H1 (cell line): ENCODE measurements around the gene PPP1R18. TPM values are rescaled to one million over a fixed set of nuclear protein-coding genes. Genes with fewer than 3 reads are reported as not detected.

Experiments
- CTCF ChIA-PET: fragments of 300-600 bp; sonication (Branson Sonifier 250); formaldehyde crosslinking; loops from one replicate; lab custom pipeline; 2021; ENCODE audit not compliant: partially characterized antibody; lab: Charles Lee
- POLR2A ChIA-PET: fragments of 300-600 bp; sonication (Branson Sonifier 250); formaldehyde crosslinking; loops from one replicate; lab custom pipeline; 2021; ENCODE audit warnings: inconsistent platforms; ENCODE audit not compliant: partially characterized antibody; lab: Charles Lee
- DNase-seq, 2 experiments: peaks; one replicate each; pipeline versions ENCODE4 v3.0.0 to v3.0.0-alpha.2; 2010 to 2022; ENCODE audit warnings: low spot score in 2 of 2, low read depth in 1 of 2, mixed read lengths in 1 of 2
- FAIRE-seq: peaks from 2 replicates; lab custom pipeline; 2011; peaks lifted over from hg19 to GRCh38; lab: Jason Lieb, UNC
- H2AFZ ChIP-seq: 2 replicates; pipeline ENCODE4 v1.8.1; 2012; ENCODE audit warnings: low read length, inconsistent platforms
- H2AK5ac ChIP-seq: 2 replicates; pipeline ENCODE4 v1.6.1; 2013; ENCODE audit warnings: low read depth, low read length
- H2BK120ac ChIP-seq: replicated peaks from 2 replicates; pipeline ENCODE3; 2013; ENCODE audit warnings: low read depth, low read length, inconsistent platforms
- H2BK12ac ChIP-seq: 2 replicates; pipeline ENCODE4 v1.6.1; 2013; ENCODE audit warnings: low read depth, low read length
- H2BK15ac ChIP-seq: 2 replicates; pipeline ENCODE4 v1.6.1; 2013; ENCODE audit warnings: low read length
- H2BK20ac ChIP-seq: 2 replicates; pipeline ENCODE4 v1.6.1; 2013; ENCODE audit warnings: low read length
- H2BK5ac ChIP-seq: 2 replicates; pipeline ENCODE4 v1.6.1; 2013; ENCODE audit warnings: low read depth, low read length
- H3K14ac ChIP-seq: 2 replicates; pipeline ENCODE4 v1.6.1; 2013; ENCODE audit warnings: inconsistent platforms; ENCODE audit not compliant: insufficient read length
- H3K18ac ChIP-seq: 2 replicates; pipeline ENCODE4 v1.6.1; 2013; ENCODE audit warnings: low read length; ENCODE audit errors: extremely low read depth
- H3K23ac ChIP-seq: 2 replicates; pipeline ENCODE4 v1.6.1; 2013; ENCODE audit warnings: inconsistent platforms; ENCODE audit not compliant: insufficient read length
- H3K23me2 ChIP-seq: 2 replicates; pipeline ENCODE4 v1.6.1; 2013; ENCODE audit warnings: low read depth, low read length
- H3K27ac ChIP-seq: 2 replicates; pipeline ENCODE4 v1.6.1; 2011; ENCODE audit warnings: low read depth, low read length, inconsistent platforms
- H3K27me3 ChIP-seq, 4 experiments: replicated peaks in 1 of 4; 1 replicate in 1 of 4; 2 replicates in 3 of 4; pipeline versions ENCODE4 v1.6.1 to v1.8.1; 2011 to 2013; ENCODE audit warnings: low read length in 3 of 4, mild to moderate bottlenecking in 3 of 4, inconsistent platforms in 2 of 4, mixed read lengths in 2 of 4, moderate library complexity in 1 of 4; ENCODE audit not compliant: control insufficient read depth in 3 of 4, insufficient read depth in 3 of 4; ENCODE audit errors: extremely low read depth in 1 of 4
- H3K36me3 ChIP-seq, 4 experiments: 2 replicates each; pipeline versions ENCODE4 v1.6.1 to v1.8.1; 2011 to 2013; ENCODE audit warnings: mild to moderate bottlenecking in 4 of 4, low read length in 3 of 4, moderate library complexity in 2 of 4, control low read depth in 1 of 4, inconsistent platforms in 1 of 4; ENCODE audit not compliant: insufficient read depth in 4 of 4, control insufficient read depth in 2 of 4
- H3K4ac ChIP-seq: replicated peaks from 2 replicates; pipeline ENCODE3; 2013; ENCODE audit warnings: low read length, low read depth, mixed read lengths, inconsistent platforms; ENCODE audit not compliant: insufficient read length
- H3K4me1 ChIP-seq, 4 experiments: replicated peaks in 1 of 4; 1 replicate in 1 of 4; 2 replicates in 3 of 4; pipeline versions ENCODE4 v1.6.1 to v1.8.1; 2011 to 2013; ENCODE audit warnings: low read length in 3 of 4, inconsistent platforms in 2 of 4, mixed read lengths in 1 of 4; ENCODE audit not compliant: insufficient read depth in 4 of 4, control insufficient read depth in 3 of 4
- H3K4me2 ChIP-seq, 2 experiments: 2 replicates each; pipeline versions ENCODE4 v1.6.1 to v1.8.1; 2011 to 2013; ENCODE audit warnings: low read depth in 2 of 2, low read length in 2 of 2, control low read depth in 1 of 2, inconsistent platforms in 1 of 2, mild to moderate bottlenecking in 1 of 2; ENCODE audit not compliant: insufficient read depth in 1 of 2
- H3K4me3 ChIP-seq, 4 experiments: fragments of 200-600, 300-600 bp in 1 of 4; sonication (generic), shearing (Covaris generic), sonication (Bioruptor Twin) in 1 of 4; 2 replicates each; pipeline versions ENCODE4 v1.5.1 to v1.8.1; 2011 to 2016; ENCODE audit warnings: low read length in 4 of 4, low read depth in 3 of 4, control low read depth in 2 of 4, inconsistent platforms in 2 of 4, mild to moderate bottlenecking in 2 of 4, mixed read lengths in 1 of 4, moderate library complexity in 1 of 4; ENCODE audit not compliant: insufficient read depth in 2 of 4; ENCODE audit errors: extremely low read depth in 1 of 4
- H3K56ac ChIP-seq: replicated peaks from 2 replicates; pipeline ENCODE3; 2013; ENCODE audit warnings: low read depth, mild to moderate bottlenecking, mixed read lengths, low read length, inconsistent platforms; ENCODE audit not compliant: insufficient read length
- H3K79me1 ChIP-seq: 2 replicates; pipeline ENCODE4 v1.6.1; 2013; ENCODE audit warnings: low read depth, low read length, control low read depth
- H3K79me2 ChIP-seq, 2 experiments: 2 replicates each; pipeline versions ENCODE4 v1.6.1 to v1.8.1; 2012 to 2013; ENCODE audit warnings: low read length in 2 of 2, mild to moderate bottlenecking in 2 of 2, inconsistent platforms in 1 of 2; ENCODE audit not compliant: insufficient read depth in 2 of 2, control insufficient read depth in 1 of 2
- H3K9ac ChIP-seq, 4 experiments: replicated peaks in 1 of 4; 1 replicate in 1 of 4; 2 replicates in 3 of 4; pipeline versions ENCODE4 v1.6.1 to v1.8.1; 2011 to 2013; ENCODE audit warnings: low read depth in 3 of 4, low read length in 3 of 4, control low read depth in 2 of 4, mild to moderate bottlenecking in 2 of 4, moderate library complexity in 2 of 4, inconsistent platforms in 1 of 4; ENCODE audit errors: extremely low read depth in 1 of 4
- H3K9me3 ChIP-seq, 2 experiments: 2 replicates each; pipeline versions ENCODE4 v1.6.1 to v1.8.1; 2012 to 2013; ENCODE audit warnings: mild to moderate bottlenecking in 2 of 2, moderate library complexity in 2 of 2, control low read depth in 1 of 2, inconsistent platforms in 1 of 2, low read depth in 1 of 2, low read length in 1 of 2, mixed read lengths in 1 of 2; ENCODE audit not compliant: insufficient read depth in 2 of 2
- H4K20me1 ChIP-seq, 2 experiments: replicated peaks in 1 of 2; 2 replicates each; pipeline versions ENCODE3 to v1.8.1; 2011 to 2013; ENCODE audit warnings: inconsistent platforms in 2 of 2, low read length in 2 of 2, mild to moderate bottlenecking in 1 of 2; ENCODE audit not compliant: insufficient read depth in 2 of 2, control insufficient read depth in 1 of 2
- H4K5ac ChIP-seq: 2 replicates; pipeline ENCODE4 v1.6.1; 2013; ENCODE audit warnings: low read length, low read depth, mixed read lengths, inconsistent platforms; ENCODE audit not compliant: insufficient read length
- H4K8ac ChIP-seq: 2 replicates; pipeline ENCODE4 v1.8.0; 2013; ENCODE audit warnings: mild to moderate bottlenecking, moderate library complexity, low read length, inconsistent platforms; ENCODE audit not compliant: insufficient read depth; ENCODE audit errors: extremely low read depth
- H4K91ac ChIP-seq: replicated peaks from 2 replicates; pipeline ENCODE3; 2013; ENCODE audit warnings: low read length, mixed read lengths, inconsistent platforms; ENCODE audit not compliant: insufficient read length
- BRCA1 ChIP-seq: IDR thresholded peaks from 2 replicates; pipeline ENCODE4 v1.6.1; 2012; ENCODE audit warnings: low read depth, low read length, improper control_type of control experiment
- CREB1 ChIP-seq: IDR thresholded peaks from 2 replicates; pipeline ENCODE4 v1.6.1; 2012; ENCODE audit warnings: inconsistent platforms
- EP300 ChIP-seq, 2 experiments: IDR thresholded peaks; 1 replicate in 1 of 2; 2 replicates in 1 of 2; pipeline ENCODE4 v1.6.1; 2011 to 2012; ENCODE audit warnings: low read depth in 2 of 2, low read length in 2 of 2, mild to moderate bottlenecking in 2 of 2, borderline replicate concordance in 1 of 2, inconsistent platforms in 1 of 2, moderate library complexity in 1 of 2
- EZH2 ChIP-seq: fragments of 200-600 bp; sonication (generic); IDR thresholded peaks from 2 replicates; pipeline ENCODE4 v1.7.1; 2012; ENCODE audit warnings: low read depth, mild to moderate bottlenecking, moderate library complexity, low read length, inconsistent platforms; ENCODE audit not compliant: severe bottlenecking
- NRF1 ChIP-seq: IDR thresholded peaks from 2 replicates; pipeline ENCODE4 v1.6.1; 2011; ENCODE audit warnings: mild to moderate bottlenecking, low read depth, low read length, improper control_type of control experiment
- RNF2 ChIP-seq: fragments of 200-900, 300-1000 bp; sonication (generic); IDR thresholded peaks from 2 replicates; pipeline ENCODE4 v1.7.1; 2016; ENCODE audit warnings: borderline replicate concordance, low read depth, mild to moderate bottlenecking, antibody characterized with exemption, low read length; ENCODE audit not compliant: poor library complexity, severe bottlenecking; ENCODE audit errors: missing control alignments
- SIN3A ChIP-seq, 2 experiments: IDR thresholded peaks in 1 of 2; conservative IDR thresholded peaks in 1 of 2; 2 replicates each; pipeline ENCODE4 v1.6.1; 2011 to 2012; ENCODE audit warnings: low read length in 2 of 2, improper control_type of control experiment in 1 of 2, low read depth in 1 of 2, mild to moderate bottlenecking in 1 of 2
- SP2 ChIP-seq: IDR thresholded peaks from 2 replicates; pipeline ENCODE4 v1.6.1; 2012; ENCODE audit warnings: mild to moderate bottlenecking, low read length, inconsistent platforms
- SP4 ChIP-seq: IDR thresholded peaks from 2 replicates; pipeline ENCODE4 v1.6.1; 2012; ENCODE audit warnings: low read length, inconsistent platforms
- WGBS, 2 experiments: shearing (Covaris generic) in 1 of 2; methylation state at CpG; one replicate each; pipeline versions ENCODE4 v1.1.6 to v1.1.7; 2013 to 2015; ENCODE audit warnings: low lambda C conversion rate in 2 of 2, mixed read lengths in 2 of 2, inconsistent platforms in 1 of 2, low coverage in 1 of 2, missing lambda C conversion rate in 1 of 2; ENCODE audit not compliant: insufficient replicate concordance in 2 of 2, insufficient coverage in 1 of 2, insufficient read length in 1 of 2; ENCODE audit errors: extremely low coverage in 1 of 2, missing lambda C conversion rate in 1 of 2; 5-methylcytosine and 5-hydroxymethylcytosine counted together
- polyA plus RNA-seq, 7 experiments: library from polyadenylated mRNA; depleted of rRNA in 3 of 7; stranded (reverse) in 5 of 7; unstranded in 2 of 7; fragments of >200 nt in 5 of 7; fragments of 200-250 nt in 2 of 7; gene quantifications; 1 replicate in 5 of 7; 2 replicates in 1 of 7; 4 replicates in 1 of 7; pipeline versions ENCODE4 v1.2.1 to v1.2.3, GENCODE V29; 2011 to 2013; ENCODE audit warnings: missing spikeins in 2 of 7, mixed read lengths in 2 of 7
- total RNA-seq: library from RNA; stranded (reverse); fragmentation: NEBNext Ultra II Directional; extraction: Animal tissue kit (Norgen Biotek cat#: 25700); gene quantifications from 2 replicates; pipeline ENCODE4 v1.2.1, GENCODE V29; 2021

The PPP1R18 gene
- total and polyA plus RNA-seq, 2 of the 8 experiments (the other 6 are each of a cell fraction or from before 2014, with no cell fraction given): 25.1 to 29.1 TPM

DNA sequence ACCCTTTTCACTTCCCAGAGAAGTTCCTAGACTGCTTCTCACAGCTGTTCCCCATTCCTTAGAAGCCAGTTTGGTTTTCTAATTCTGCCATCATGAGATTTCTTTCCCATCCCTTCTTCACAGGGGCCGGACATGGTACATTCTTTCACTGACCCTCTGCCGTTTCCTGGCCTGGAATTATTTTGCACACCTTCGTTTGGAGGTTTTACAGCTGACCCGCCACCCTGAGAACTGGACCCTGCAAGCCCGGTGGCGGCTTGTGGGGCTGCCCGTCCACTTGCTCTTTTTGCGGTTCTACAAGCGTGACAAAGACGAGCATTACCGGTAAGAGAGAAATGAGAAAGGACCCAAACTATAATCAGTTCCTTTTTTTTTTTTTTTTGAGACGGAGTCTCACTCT is 35.3 kb downstream of the PPP1R18 start:
- FAIRE-seq (no peak), DNase-seq (no peak)
- ChIA-PET CTCF (interaction anchor here (0.6 to 1.5 kb wide), 5 partner anchors 11 to 206 kb away, joined by 3 to 5 read pairs (median 4); no protein-coding TSS in a partner anchor), POLR2A (interaction anchor here (0.6 to 8.1 kb wide), 18 partner anchors 9 to 133 kb away, joined by 3 to 50 read pairs (median 4); partner anchors contain the start of genes ATAT1, MDC1, MRPS18B and PPP1R10)
- Histone ChIP-seq H3K27me3 (no peaks in the 10 kb centered on the region), H3K23me2 (peaks cover 5% of the 10 kb centered on the region; the same call in 1 of the 2 replicates), H3K79me1 (peaks cover 4% of the 10 kb centered on the region; the same call in 1 of the 2 replicates), H3K18ac (no peak overlapping the region), H3K56ac (no peak overlapping the region), H4K91ac (no peak overlapping the region), H3K4me3 (no peak overlapping the region), H3K4me1 (peaks cover 0 to 4% (median 2%) of the 10 kb centered on the region in 4 experiments; a peak in 5 of 7 replicates), H2BK20ac (no peak overlapping the region), H3K9ac (no peak overlapping the region), H2BK120ac (no peak overlapping the region)
- TF ChIP-seq CREB1 (no peak), BRCA1 (no peak), SIN3A (conservative IDR thresholded peaks at IDR 0.05 in 1 of 2, IDR thresholded peaks at IDR 0.05 in 1 of 2; ENCODE audit: low read depth in 1 of 2, low read length in 2 of 2) (no peak), EP300 (IDR thresholded peaks at IDR 0.05; ENCODE audit: borderline replicate concordance in 1 of 2, low read depth in 2 of 2, low read length in 2 of 2) (no peak), EZH2 (no peak), RNF2 (no peak), SP4 (no peak), NRF1 (no peak), SP2 (no peak)
- TF ChIP-seq, all 59 proteins: peak for 0
- WGBS, 2 experiments: 92% methylated on average over 11 of the region's 12 CpGs; no CpG with 5 or more reads in 1 of the 2 experiments
- H3K4me2 ChIP-seq: no peak overlapping the region
- H3K9me3 ChIP-seq: no peaks in the 10 kb centered on the region
- no peak overlapping the region for H4K5ac ChIP-seq
- no peak overlapping the region for H2BK5ac ChIP-seq
- H2AFZ ChIP-seq: no peak overlapping the region
- peaks cover 0 to 11% of the 10 kb centered on the region in 2 experiments; a peak in 2 of 4 replicates for H3K79me2 ChIP-seq
- no peak overlapping the region for H3K27ac ChIP-seq
- H3K14ac ChIP-seq: no peak overlapping the region
- H2BK15ac ChIP-seq: no peak overlapping the region
- no peak overlapping the region for H3K23ac ChIP-seq
- H3K4ac ChIP-seq: no peak overlapping the region
- H4K20me1 ChIP-seq: peaks cover 3% of the 10 kb centered on the region in 2 experiments
- H2AK5ac ChIP-seq: no peak overlapping the region
- peaks cover 5 to 49% (median 33%) of the 10 kb centered on the region in 4 experiments for H3K36me3 ChIP-seq
- H4K8ac ChIP-seq: no peak overlapping the region
- no peak overlapping the region for H2BK12ac ChIP-seq
